Stomach (tissue), 9 donors: ENCODE measurements around the gene ZNF598. TPM values are rescaled to one million over a fixed set of nuclear protein-coding genes. Genes with fewer than 3 reads are reported as not detected.
"Not testable (repeated sequence)": the region's sequence is repeated elsewhere in the genome, so short reads cannot be mapped to it uniquely, and the experiment has no call there.

Source experiments
- DNase-seq, 2 donors: peaks; one replicate each; pipeline versions ENCODE4 v3.0.0 to v3.0.0-alpha.2; 2013 to 2019
- H3K27ac ChIP-seq, 5 donors: fragments of 200-600 bp in 4 of 5; sonication (generic) in 4 of 5; one replicate each; pipeline ENCODE4 v1.5.1; 2013 to 2019; ENCODE audit warnings: mild to moderate bottlenecking in 1 of 5, moderate library complexity in 1 of 5
- H3K27me3 ChIP-seq, 3 donors: fragments of 200-600 bp; sonication (generic); one replicate each; pipeline ENCODE4 v1.5.1; 2017 to 2019; ENCODE audit warnings: mixed run types in 1 of 3
- H3K36me3 ChIP-seq, 4 donors: fragments of 200-600 bp; sonication (generic); 1 replicate in 3 of 4; 2 replicates in 1 of 4; pipeline ENCODE4 v1.5.1; 2016 to 2019
- H3K4me1 ChIP-seq, 4 donors: fragments of 200-600 bp; sonication (generic); one replicate each; pipeline ENCODE4 v1.5.1; 2016 to 2019
- H3K4me3 ChIP-seq, 4 donors: fragments of 200-600 bp; sonication (generic) in 3 of 4; one replicate each; pipeline ENCODE4 v1.5.1; 2016 to 2019; ENCODE audit warnings: mild to moderate bottlenecking in 1 of 4
- H3K9me3 ChIP-seq, 4 donors: fragments of 200-600 bp; sonication (generic); one replicate each; pipeline ENCODE4 v1.5.1; 2016 to 2019
- EP300 ChIP-seq: sonication (generic); formaldehyde crosslinking; IDR thresholded peaks from one replicate; pipeline ENCODE4 v1.6.1; 2017; ENCODE audit warnings: antibody characterized with exemption
- POLR2A ChIP-seq, 4 donors: fragments of 450-650 bp; IDR thresholded peaks; one replicate each; pipeline ENCODE4 v1.6.1; 2016; ENCODE audit warnings: antibody characterized with exemption in 4 of 4, control low read depth in 2 of 4, mild to moderate bottlenecking in 1 of 4, moderate library complexity in 1 of 4
- POLR2AphosphoS5 ChIP-seq, 3 donors: sonication (generic); formaldehyde crosslinking; IDR thresholded peaks; one replicate each; pipeline ENCODE4 v1.6.1; 2016; ENCODE audit warnings: antibody characterized with exemption in 3 of 3
- WGBS, 5 donors: extraction: QIAGEN DNeasy Blood & Tissue Kit in 3 of 5; methylation state at CpG; one replicate each; pipeline versions ENCODE4 v1.1.5 to v1.1.7; 2013 to 2018; 5-methylcytosine and 5-hydroxymethylcytosine counted together
- intact Hi-C: fragments of 100-400 bp; cut with DNase I; formaldehyde crosslinking; loops from one replicate; pipeline ENCODE4 v1.15.1; 2023; ENCODE audit warnings: low total_unique reads
- polyA plus RNA-seq, 3 donors: library from polyadenylated mRNA; stranded (reverse); fragments of 200-250 nt; gene quantifications; one replicate each; pipeline ENCODE4 v1.2.3, GENCODE V29; 2013
- total RNA-seq, 5 donors: library from RNA; depleted of rRNA; stranded (reverse); fragments of >200 nt; gene quantifications; one replicate each; pipeline versions ENCODE4 v1.1.0 to v1.2.3, GENCODE V29; 2014 to 2016
- TF ChIP-seq, protein P1 (sequence below), 7 experiments: fragments of 450-650 bp in 4 of 7; fragments of 200-600 bp in 3 of 7; sonication (generic) in 3 of 7; IDR thresholded peaks; one replicate each; pipeline ENCODE4 v1.5.1; 2016 to 2019; ENCODE audit warnings: antibody characterized with exemption in 7 of 7, control low read depth in 2 of 7, mild to moderate bottlenecking in 1 of 7
- donor health status: healthy with polysubstance abuse.
- donor health status: Bipolar disorder and iron deficiency.
- donor health status: healthy.

The ZNF598 gene
- total and polyA plus RNA-seq, 8 donors, result 16.3 to 86.2 (median 26.2) TPM

DNA sequence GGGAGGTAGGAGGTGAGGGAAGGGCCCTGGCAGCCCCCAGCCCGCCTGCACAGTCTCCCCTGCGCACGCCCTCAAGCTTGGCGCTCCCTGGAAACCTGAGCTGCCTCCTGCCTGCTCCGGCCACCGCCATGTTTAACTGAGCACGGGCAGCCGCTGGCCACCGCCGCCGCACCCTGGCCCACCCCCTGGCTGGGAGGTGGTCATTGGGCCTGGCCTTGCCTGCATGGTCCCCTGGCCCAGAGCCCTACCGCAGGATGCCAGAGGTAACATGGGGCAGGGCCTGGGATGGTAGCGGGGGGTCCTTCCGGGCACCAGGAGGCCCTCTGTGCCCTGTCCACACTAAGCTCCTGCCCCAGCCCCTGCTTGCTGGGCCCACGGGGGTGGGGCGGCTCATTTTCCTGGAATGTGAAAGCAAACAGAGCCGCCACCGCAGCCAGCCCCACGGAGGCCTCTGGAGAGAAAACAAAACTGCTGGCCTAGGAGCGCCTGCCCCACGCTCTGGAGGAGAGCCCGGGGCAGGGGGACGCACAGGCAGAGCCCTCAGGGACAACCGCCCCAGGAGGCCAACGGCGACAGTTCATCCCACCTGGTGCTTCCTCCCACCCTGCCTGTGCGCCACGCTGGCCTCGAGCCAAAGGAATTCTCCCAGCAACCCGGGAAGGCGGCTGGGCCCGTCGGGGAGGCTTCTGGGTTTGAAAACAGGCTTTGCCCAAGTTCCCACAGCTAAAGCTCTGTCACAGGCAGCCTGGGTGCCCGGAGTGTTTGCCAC is 26.0 kb upstream of the ZNF598 start:
- H3K4me3 ChIP-seq, result peak overlapping the region; percentile 28 to 41 (median 31)
- TF ChIP-seq, protein P1, sequence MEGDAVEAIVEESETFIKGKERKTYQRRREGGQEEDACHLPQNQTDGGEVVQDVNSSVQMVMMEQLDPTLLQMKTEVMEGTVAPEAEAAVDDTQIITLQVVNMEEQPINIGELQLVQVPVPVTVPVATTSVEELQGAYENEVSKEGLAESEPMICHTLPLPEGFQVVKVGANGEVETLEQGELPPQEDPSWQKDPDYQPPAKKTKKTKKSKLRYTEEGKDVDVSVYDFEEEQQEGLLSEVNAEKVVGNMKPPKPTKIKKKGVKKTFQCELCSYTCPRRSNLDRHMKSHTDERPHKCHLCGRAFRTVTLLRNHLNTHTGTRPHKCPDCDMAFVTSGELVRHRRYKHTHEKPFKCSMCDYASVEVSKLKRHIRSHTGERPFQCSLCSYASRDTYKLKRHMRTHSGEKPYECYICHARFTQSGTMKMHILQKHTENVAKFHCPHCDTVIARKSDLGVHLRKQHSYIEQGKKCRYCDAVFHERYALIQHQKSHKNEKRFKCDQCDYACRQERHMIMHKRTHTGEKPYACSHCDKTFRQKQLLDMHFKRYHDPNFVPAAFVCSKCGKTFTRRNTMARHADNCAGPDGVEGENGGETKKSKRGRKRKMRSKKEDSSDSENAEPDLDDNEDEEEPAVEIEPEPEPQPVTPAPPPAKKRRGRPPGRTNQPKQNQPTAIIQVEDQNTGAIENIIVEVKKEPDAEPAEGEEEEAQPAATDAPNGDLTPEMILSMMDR (IDR thresholded peaks at IDR 0.05), result no peak
- TF ChIP-seq EP300 (no peak), POLR2AphosphoS5 (IDR thresholded peaks at IDR 0.05) (peak in 1 of 3 donors; percentile 28), POLR2A (IDR thresholded peaks at IDR 0.05) (no peak)
- intact Hi-C loops, result no loop called here
- peaks cover 11 to 30% (median 20%) of the 10 kb centered on the region in 4 donors for H3K36me3 ChIP-seq
- peaks cover 70 to 95% (median 88%) of the 10 kb centered on the region in 4 donors for H3K4me1 ChIP-seq
- H3K27ac ChIP-seq, result peak overlapping the region; percentile 87 to 95 (median 90)
- 16 to 38% (median 27%) methylated on average over 16 to 34 of the region's 34 CpGs for WGBS, 5 donors
- peak; percentile 85 to 89 for DNase-seq
- no peaks in the 10 kb centered on the region for H3K27me3 ChIP-seq
- H3K9me3 ChIP-seq, result no peaks in the 10 kb centered on the region

DNA sequence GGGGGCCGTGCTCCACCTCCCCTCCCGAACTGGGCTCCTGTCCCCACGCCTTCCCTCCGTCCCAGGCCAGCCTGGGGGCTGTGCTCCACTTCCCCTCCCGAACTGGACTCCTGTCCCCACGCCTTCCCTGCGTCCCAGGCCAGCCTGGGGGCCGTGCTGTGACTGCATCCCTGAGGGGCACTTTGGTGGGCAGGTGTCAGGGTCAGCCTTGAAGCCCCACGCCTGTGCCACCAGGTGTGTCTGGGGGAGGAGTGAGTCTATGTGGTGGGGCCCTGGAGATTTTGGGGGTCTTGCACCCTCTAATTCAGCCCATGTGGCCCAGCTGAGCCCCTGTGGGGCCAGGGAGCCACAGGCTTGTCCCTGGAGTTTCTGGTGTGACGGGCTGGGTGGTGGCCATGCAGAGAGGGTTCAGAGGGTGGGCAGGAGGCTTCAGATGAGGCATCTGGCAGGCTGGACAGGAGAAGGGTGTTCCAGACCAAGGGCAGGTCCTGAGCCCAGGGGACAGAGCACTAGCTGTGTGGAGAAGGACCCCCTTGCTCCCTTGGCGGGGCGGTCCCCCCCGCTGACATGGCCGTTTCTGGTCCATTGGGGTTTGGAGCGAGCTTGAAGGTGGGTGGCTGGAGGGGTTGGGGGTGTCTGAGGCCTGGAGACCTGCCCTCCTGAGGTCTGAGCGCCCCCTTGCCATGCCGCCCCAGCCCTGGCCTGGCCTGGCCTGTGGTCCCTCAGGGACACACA is 25.2 kb upstream of the ZNF598 start:
- no peak for DNase-seq
- Histone ChIP-seq H3K4me1 (peaks cover 62 to 91% (median 85%) of the 10 kb centered on the region in 4 donors), H3K9me3 (no peaks in the 10 kb centered on the region), H3K36me3 (peaks cover 15 to 38% (median 25%) of the 10 kb centered on the region in 4 donors), H3K27ac (peak overlapping the region; percentile 87 to 95 (median 90)), H3K4me3 (peak overlapping the region; percentile 28 to 41 (median 31)), H3K27me3 (no peaks in the 10 kb centered on the region)
- intact Hi-C loops, result no loop called here
- 59 to 74% (median 63%) methylated on average over 8 to 17 of the region's 17 CpGs for WGBS, 5 donors
- TF ChIP-seq POLR2A (IDR thresholded peaks at IDR 0.05) (no peak), POLR2AphosphoS5 (IDR thresholded peaks at IDR 0.05) (no peak), EP300 (no peak)
- TF ChIP-seq, protein P1 (IDR thresholded peaks at IDR 0.05), result no peak

DNA sequence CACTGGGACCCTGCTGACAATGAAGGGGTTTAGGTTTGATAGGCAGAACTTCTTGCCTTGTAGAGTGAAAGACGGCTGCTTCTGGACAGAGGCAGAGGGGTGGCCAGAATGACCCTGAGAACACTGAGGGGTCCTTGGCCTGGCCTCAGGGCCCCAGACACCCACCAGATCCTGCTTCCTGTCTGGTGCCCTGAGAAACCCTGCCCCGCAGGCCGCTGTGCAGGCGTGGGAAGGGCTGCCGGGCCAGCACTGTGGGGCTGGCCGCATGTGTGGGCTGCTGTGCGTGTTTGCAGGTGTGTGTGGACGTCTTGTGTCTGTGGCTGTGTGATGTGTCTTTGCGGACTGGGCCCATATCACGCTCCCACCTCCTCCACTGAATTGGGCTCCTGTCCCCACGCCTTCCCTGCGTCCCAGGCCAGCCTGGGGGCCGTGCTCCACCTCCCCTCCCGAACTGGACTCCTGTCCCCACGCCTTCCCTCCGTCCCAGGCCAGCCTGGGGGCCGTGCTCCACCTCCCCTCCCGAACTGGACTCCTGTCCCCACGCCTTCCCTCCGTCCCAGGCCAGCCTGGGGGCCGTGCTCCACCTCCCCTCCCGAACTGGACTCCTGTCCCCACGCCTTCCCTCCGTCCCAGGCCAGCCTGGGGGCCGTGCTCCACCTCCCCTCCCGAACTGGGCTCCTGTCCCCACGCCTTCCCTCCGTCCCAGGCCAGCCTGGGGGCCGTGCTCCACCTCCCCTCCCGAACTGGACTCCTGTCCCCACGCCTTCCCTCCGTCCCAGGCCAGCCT is 24.5 kb upstream of the ZNF598 start:
- Histone ChIP-seq H3K4me3 (peak overlapping the region; percentile 31 to 41 (median 36)), H3K36me3 (peaks cover 15 to 43% (median 29%) of the 10 kb centered on the region in 4 donors), H3K27ac (peak overlapping the region; percentile 88 to 95 (median 90)), H3K4me1 (peaks cover 60 to 91% (median 85%) of the 10 kb centered on the region in 4 donors)
- 4 to 50% (median 33%) methylated on average over 7 to 15 of the region's 32 CpGs for WGBS, 5 donors
- H3K27me3 ChIP-seq, H3K9me3 ChIP-seq, intact Hi-C loops: not testable (repeated sequence)
- DNase-seq, result peak in 1 of 2 donors; percentile 48

DNA sequence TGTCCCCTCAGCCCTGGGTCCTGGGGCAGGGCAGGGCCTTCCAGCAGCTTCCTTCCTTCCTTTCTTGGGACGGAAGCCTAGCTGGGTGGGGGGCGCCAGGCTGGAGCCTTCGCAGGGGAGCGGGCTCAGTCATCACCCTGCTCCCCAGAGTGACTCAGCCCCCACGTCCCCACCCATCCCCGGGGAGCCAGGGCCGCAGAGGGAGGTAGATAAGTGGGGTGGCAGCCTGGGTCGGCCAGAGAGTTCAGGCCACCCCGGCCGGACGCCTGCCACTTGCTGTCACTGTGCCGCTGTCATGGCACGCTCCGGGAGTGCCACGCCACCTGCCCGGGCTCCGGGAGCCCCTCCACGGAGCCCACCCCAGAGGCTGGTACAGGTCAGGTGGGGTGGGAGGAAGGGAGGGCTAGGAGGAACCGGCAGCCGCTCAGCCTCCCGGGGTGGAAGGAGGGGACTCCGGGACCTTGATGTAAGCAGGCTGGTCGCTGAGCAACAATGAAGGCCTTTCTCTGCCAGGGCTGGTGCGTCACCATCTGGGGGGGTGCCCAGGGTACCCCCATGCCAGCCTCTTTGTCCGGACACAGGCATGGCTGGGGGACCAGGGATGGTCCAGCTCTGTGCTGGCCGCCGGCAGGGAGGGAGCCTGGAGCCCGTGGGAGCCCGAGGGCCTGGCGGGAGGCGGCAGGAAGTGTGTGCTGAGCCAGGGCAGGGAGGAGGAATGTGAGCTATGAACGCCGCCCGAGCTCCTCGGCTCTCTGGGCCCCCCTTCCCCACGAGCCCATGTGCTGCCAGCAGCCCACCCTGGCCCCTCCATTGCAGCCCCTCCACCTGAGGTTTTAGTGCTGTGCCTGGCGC is 23.7 kb upstream of the ZNF598 start:
- Histone ChIP-seq H3K4me3 (peak overlapping the region; percentile 31 to 41 (median 36)), H3K36me3 (peaks cover 15 to 38% (median 29%) of the 10 kb centered on the region in 4 donors), H3K9me3 (no peaks in the 10 kb centered on the region), H3K4me1 (peaks cover 60 to 91% (median 85%) of the 10 kb centered on the region in 4 donors), H3K27ac (peak overlapping the region; percentile 88 to 95 (median 90)), H3K27me3 (no peaks in the 10 kb centered on the region)
- peak; percentile 64 to 87 for DNase-seq
- 12 to 19% (median 14%) methylated on average over 13 to 37 of the region's 37 CpGs for WGBS, 5 donors
- TF ChIP-seq EP300 (no peak), POLR2AphosphoS5 (IDR thresholded peaks at IDR 0.05) (peak in 2 of 3 donors; percentile 31), POLR2A (IDR thresholded peaks at IDR 0.05) (no peak)
- intact Hi-C loops, result no loop called here
